SJSA1 (cell line): ENCODE data around the gene LRP10. TPM values are rescaled to one million over a fixed set of nuclear protein-coding genes. Genes with fewer than 3 reads are reported as not detected.
"Not testable (repeated sequence)": the region's sequence is repeated elsewhere in the genome, so short reads cannot be mapped to it uniquely, and the experiment has no call there.

ENCODE experiments used
- DNase-seq, 2 experiments: peaks; one replicate each; pipeline ENCODE4 v3.0.0-alpha.2; 2015 to 2020; ENCODE audit warnings: low spot score in 2 of 2, low read depth in 1 of 2
- H3K27ac ChIP-seq: fragments of 250-450 bp; sonication (Bioruptor Pico); 2 replicates; pipeline ENCODE4 v1.5.1; 2020; ENCODE audit warnings: mild to moderate bottlenecking, moderate library complexity
- H3K27me3 ChIP-seq: fragments of 250-450 bp; sonication (Bioruptor Pico); replicated peaks from 2 replicates; pipeline ENCODE4 v1.5.1; 2020; ENCODE audit warnings: mild to moderate bottlenecking, moderate library complexity
- H3K36me3 ChIP-seq: fragments of 250-450 bp; sonication (Bioruptor Pico); 2 replicates; pipeline ENCODE4 v1.5.1; 2020; ENCODE audit warnings: mild to moderate bottlenecking
- H3K4me1 ChIP-seq: fragments of 250-450 bp; sonication (Bioruptor Pico); replicated peaks from 2 replicates; pipeline ENCODE4 v1.6.1; 2021; ENCODE audit warnings: mild to moderate bottlenecking
- H3K4me3 ChIP-seq: fragments of 250-450 bp; sonication (Bioruptor Pico); 2 replicates; pipeline ENCODE4 v1.5.1; 2020; ENCODE audit warnings: mild to moderate bottlenecking
- H3K9me3 ChIP-seq: fragments of 250-450 bp; sonication (Bioruptor Pico); replicated peaks from 2 replicates; pipeline ENCODE4 v1.5.1; 2020; ENCODE audit warnings: mild to moderate bottlenecking
- total RNA-seq: library from RNA; depleted of rRNA; stranded (reverse); fragments of >200 nt; shearing (Covaris generic); gene quantifications from 2 replicates; pipeline ENCODE4 v1.2.3, GENCODE V29; 2014

The LRP10 gene
- total RNA-seq, 1 experiment from 2014 or later, result 37.4 TPM

GRCh38 chr14:22848351-22849164, 23.0 kb upstream of the LRP10 start:
- H3K4me1 ChIP-seq, result peaks cover 40% of the 10 kb centered on the region
- no peak overlapping the region for H3K4me3 ChIP-seq
- peaks cover 32% of the 10 kb centered on the region for H3K36me3 ChIP-seq
- no peaks in the 10 kb centered on the region for H3K27me3 ChIP-seq
- H3K9me3 ChIP-seq, result no peaks in the 10 kb centered on the region
- no peak overlapping the region for H3K27ac ChIP-seq
- DNase-seq, result peak in 1 of 2 experiments; percentile 20

DNA sequence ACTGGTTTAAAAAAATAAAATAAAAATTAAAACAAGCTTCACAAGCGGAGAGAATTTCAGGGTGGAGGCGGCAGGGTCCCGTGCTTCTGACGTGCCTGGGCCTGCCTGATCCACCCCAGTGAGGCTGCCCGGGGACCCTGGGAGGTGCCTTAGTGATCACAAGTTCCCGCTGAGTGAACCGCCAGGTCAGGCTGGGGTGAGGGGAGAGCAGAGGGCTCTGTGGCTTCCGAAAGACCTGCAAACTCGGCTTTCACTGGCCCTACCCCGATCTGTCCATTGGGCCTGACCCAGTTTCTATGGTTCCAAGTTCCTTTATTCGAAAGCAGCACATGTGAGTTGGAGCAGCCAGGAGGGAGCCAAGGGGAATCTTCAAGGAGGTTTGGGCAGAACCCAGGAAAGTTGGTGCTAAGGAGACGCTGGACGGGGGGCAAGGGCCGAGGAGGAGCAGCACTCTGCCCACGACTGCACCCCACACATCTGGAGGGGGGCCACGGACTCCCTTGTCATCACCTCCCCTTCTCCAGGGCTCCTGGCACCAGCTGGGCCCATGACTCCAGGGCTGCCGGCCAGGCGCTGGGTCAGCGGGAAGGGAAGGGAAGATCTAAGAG, 22.2 kb upstream of the LRP10 start:
- Histone ChIP-seq H3K9me3 (no peaks in the 10 kb centered on the region), H3K36me3 (peaks cover 24% of the 10 kb centered on the region), H3K27me3 (no peaks in the 10 kb centered on the region), H3K4me1 (peaks cover 40% of the 10 kb centered on the region), H3K27ac (no peak overlapping the region), H3K4me3 (no peak overlapping the region)
- no peak for DNase-seq

- H3K27ac ChIP-seq, result peak overlapping the region; percentile 53
- DNase-seq, result peak; percentile 37 to 67
- H3K4me1 ChIP-seq, result peaks cover 40% of the 10 kb centered on the region
- H3K4me3 ChIP-seq, result no peak overlapping the region
- H3K27me3 ChIP-seq, result no peaks in the 10 kb centered on the region
- peaks cover 9% of the 10 kb centered on the region for H3K36me3 ChIP-seq
- H3K9me3 ChIP-seq, result no peaks in the 10 kb centered on the region
These were observed 20.4 kb upstream of the LRP10 start for GRCh38 chr14:22850944-22851764.

- Histone ChIP-seq H3K27ac (peak overlapping the region; percentile 53; the same call in 1 of the 2 replicates), H3K4me1 (peaks cover 36% of the 10 kb centered on the region)
- not testable (repeated sequence) for H3K27me3 ChIP-seq, DNase-seq, H3K9me3 ChIP-seq, H3K36me3 ChIP-seq, H3K4me3 ChIP-seq
These were observed 19.4 kb upstream of the LRP10 start for GRCh38 chr14:22852178-22852577.

- H3K9me3 ChIP-seq, result no peaks in the 10 kb centered on the region
- H3K4me1 ChIP-seq, result peaks cover 36% of the 10 kb centered on the region
- no peaks in the 10 kb centered on the region for H3K27me3 ChIP-seq
- no peak for DNase-seq
- no peak overlapping the region for H3K4me3 ChIP-seq
- no peaks in the 10 kb centered on the region for H3K36me3 ChIP-seq
- H3K27ac ChIP-seq, result no peak overlapping the region
These were observed 19.0 kb upstream of the LRP10 start for GRCh38 chr14:22852599-22852939.

DNA sequence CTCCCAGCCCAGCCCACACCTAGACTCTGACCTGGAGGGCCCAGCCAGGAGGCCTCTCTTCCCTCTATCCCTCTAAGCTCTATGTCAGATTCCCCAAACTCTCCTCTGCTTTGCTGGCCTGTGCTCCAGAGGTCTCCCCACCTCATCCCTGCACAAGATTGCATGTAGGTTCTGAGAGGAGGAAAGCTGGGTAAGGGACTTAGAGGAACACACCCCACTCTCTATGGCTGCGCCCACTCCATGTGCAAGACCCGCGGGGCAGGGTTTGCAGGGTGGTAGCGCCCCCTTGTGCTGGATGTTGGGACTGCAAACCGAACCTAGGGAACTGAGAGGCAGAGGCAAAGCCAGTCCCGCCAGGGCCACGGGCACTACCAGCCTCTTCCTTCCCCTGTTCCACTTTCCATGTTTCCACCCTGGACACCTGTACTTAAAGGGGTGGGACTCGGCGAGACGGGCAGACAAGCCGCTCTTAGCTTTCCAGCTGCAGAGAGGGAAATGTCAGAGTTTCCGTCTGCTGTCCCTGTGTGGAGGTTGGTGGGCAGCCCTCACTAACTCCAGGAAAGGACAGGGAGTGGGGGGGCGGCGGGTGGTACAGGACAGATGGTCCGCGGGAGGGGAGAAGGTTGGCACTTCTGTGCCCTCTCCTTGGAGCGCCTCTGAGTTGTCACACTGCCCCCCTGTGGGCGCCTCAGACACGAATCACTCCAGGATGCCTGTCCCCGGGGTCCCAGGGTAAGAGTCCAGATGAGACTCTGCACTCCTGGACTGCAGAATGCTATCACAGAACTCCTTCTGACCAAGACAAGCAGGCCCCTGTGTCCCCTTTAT, 18.4 kb upstream of the LRP10 start:
- Histone ChIP-seq H3K27ac (no peak overlapping the region), H3K4me3 (peak overlapping the region; percentile 31), H3K4me1 (peaks cover 30% of the 10 kb centered on the region), H3K36me3 (no peaks in the 10 kb centered on the region), H3K27me3 (no peaks in the 10 kb centered on the region), H3K9me3 (no peaks in the 10 kb centered on the region)
- peak; percentile 83 to 86 for DNase-seq

DNA sequence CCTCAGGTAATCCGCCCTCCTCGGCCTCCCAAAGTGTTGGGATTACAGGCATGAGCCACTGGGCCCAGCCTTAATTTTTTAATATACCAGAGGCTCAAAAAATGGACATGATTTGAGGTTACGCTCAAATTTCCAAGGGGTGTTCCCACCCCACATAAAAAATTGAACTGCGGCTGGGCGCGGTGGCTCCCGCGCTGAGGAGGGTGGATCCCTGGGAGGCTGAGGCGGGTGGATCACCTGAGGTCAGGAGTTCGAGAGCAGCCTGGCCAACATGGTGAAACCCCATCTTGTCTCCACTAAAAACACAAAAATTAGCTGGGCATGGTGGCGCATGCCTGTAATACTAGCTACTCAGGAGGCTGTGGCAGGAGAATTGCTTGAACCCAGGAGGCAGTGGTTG, 17.2 kb upstream of the LRP10 start:
- H3K9me3 ChIP-seq, DNase-seq, H3K4me3 ChIP-seq, H3K27me3 ChIP-seq, H3K27ac ChIP-seq, H3K36me3 ChIP-seq: not testable (repeated sequence)
- H3K4me1 ChIP-seq, result peaks cover 23% of the 10 kb centered on the region

GRCh38 chr14:22854963-22855724, 16.4 kb upstream of the LRP10 start:
- Histone ChIP-seq H3K36me3 (no peaks in the 10 kb centered on the region), H3K4me3 (no peak overlapping the region), H3K9me3 (no peaks in the 10 kb centered on the region), H3K27me3 (no peaks in the 10 kb centered on the region), H3K27ac (no peak overlapping the region), H3K4me1 (peaks cover 23% of the 10 kb centered on the region)
- DNase-seq, result no peak

- Histone ChIP-seq H3K27me3 (no peaks in the 10 kb centered on the region), H3K4me3 (no peak overlapping the region), H3K36me3 (no peaks in the 10 kb centered on the region), H3K9me3 (no peaks in the 10 kb centered on the region), H3K4me1 (peaks cover 12% of the 10 kb centered on the region), H3K27ac (no peak overlapping the region)
- DNase-seq, result no peak
These were observed 15.1 kb upstream of the LRP10 start for GRCh38 chr14:22856428-22856827.

DNA sequence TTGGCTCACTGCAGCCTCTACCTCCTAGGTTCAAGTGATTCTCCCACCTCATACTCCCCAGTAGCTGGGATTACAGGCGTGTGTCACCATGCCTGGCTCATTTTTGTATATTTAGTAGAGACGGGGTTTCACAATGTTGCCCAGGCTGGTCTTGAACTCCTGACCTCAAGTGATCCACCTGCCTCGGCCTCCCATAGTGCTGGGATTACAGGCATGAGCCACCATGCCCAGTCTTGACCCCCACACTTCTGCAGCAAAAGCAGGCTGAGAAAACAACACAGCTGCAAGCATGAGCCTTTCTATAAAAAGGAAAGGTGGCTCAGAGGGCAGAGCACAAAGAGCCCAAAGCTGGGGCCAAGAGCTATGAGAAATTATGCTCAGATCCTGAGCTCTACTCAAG, 11.2 kb upstream of the LRP10 start:
- H3K27ac ChIP-seq, DNase-seq, H3K36me3 ChIP-seq, H3K27me3 ChIP-seq, H3K4me1 ChIP-seq, H3K4me3 ChIP-seq, H3K9me3 ChIP-seq: not testable (repeated sequence)

DNA sequence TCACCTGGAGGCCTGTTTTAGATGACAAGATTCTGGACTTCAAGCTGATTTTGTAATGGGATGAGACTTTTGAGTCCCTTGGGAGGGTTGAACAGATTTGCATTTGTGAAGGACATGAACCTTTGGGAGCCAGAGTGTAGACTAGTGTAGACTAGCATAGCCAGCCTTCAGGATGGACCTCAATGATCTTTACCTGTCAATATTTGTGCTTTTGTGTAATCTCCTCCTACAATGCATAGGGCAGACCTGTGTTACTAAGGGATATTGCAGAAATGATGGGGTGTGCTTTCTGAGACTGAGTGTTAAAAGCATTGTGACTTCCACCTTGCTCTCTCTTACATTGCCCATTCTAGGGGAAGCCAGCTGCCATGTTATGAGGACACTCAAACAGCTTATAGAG, 9.9 kb upstream of the LRP10 start:
- DNase-seq, result no peak
- Histone ChIP-seq H3K9me3 (no peaks in the 10 kb centered on the region), H3K4me3 (no peak overlapping the region), H3K27ac (no peak overlapping the region), H3K27me3 (no peaks in the 10 kb centered on the region), H3K4me1 (no peaks in the 10 kb centered on the region), H3K36me3 (no peaks in the 10 kb centered on the region)

DNA sequence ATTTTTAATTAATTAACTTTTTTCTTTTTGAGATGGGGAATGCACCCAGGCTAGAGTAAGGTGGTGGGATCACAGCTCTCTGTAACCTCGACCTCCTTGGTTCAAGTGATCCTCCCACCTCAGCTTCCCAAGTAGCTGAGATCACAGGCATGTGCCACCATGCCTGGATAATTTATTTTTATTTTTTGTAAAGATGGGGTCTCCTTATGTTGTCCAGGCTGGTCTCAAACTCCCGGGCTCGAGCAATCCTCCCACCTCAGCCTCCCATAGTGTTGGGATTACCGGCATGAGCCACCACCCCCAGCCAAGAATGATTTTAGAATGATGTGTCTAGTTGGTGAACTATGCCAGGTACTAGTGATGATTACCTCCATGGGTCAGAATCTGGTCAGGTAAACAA, 6.6 kb upstream of the LRP10 start:
- Histone ChIP-seq H3K27me3 (no peaks in the 10 kb centered on the region), H3K9me3 (no peaks in the 10 kb centered on the region), H3K4me3 (no peak overlapping the region), H3K27ac (no peak overlapping the region), H3K4me1 (no peaks in the 10 kb centered on the region), H3K36me3 (no peaks in the 10 kb centered on the region)
- DNase-seq, result no peak
